CD14-positive monocyte (primary cell): ENCODE results near the gene ANXA2. TPM values are rescaled to one million over a fixed set of nuclear protein-coding genes. Genes with fewer than 3 reads are reported as not detected.

ENCODE experiments used
- DNase-seq, 3 donors: peaks; one replicate each; pipeline ENCODE4 v3.0.0-alpha.2; 2011 to 2022
- H2AFZ ChIP-seq: 2 replicates; pipeline ENCODE4 v1.6.0; 2012; ENCODE audit warnings: mild to moderate bottlenecking, low read depth, low read length, inconsistent platforms; ENCODE audit not compliant: insufficient read depth, poor library complexity, severe bottlenecking
- H3K27ac ChIP-seq, 2 donors: 1 replicate in 1 of 2; 2 replicates in 1 of 2; pipeline ENCODE4 v1.5.1; 2012 to 2013; ENCODE audit warnings: low read length in 2 of 2, control low read depth in 1 of 2, inconsistent platforms in 1 of 2, low read depth in 1 of 2, mild to moderate bottlenecking in 1 of 2
- H3K27me3 ChIP-seq, 2 donors: one replicate each; pipeline versions ENCODE4 v1.6.0 to v1.6.1; 2011 to 2013; ENCODE audit warnings: low read length in 2 of 2; ENCODE audit not compliant: control insufficient read depth in 2 of 2, insufficient read depth in 2 of 2
- H3K36me3 ChIP-seq, 2 donors: replicated peaks in 1 of 2; 1 replicate in 1 of 2; 2 replicates in 1 of 2; pipeline versions ENCODE4 v1.5.1 to v1.6.1; 2012 to 2013; ENCODE audit warnings: low read length in 2 of 2, control low read depth in 1 of 2, inconsistent platforms in 1 of 2, mild to moderate bottlenecking in 1 of 2; ENCODE audit not compliant: insufficient read depth in 2 of 2, control insufficient read depth in 1 of 2
- H3K4me1 ChIP-seq, 2 donors: 1 replicate in 1 of 2; 2 replicates in 1 of 2; pipeline versions ENCODE4 v1.5.1 to v1.6.1; 2012 to 2013; ENCODE audit warnings: low read length in 2 of 2, control low read depth in 1 of 2, inconsistent platforms in 1 of 2, mild to moderate bottlenecking in 1 of 2, moderate library complexity in 1 of 2; ENCODE audit not compliant: insufficient read depth in 2 of 2, control insufficient read depth in 1 of 2
- H3K4me2 ChIP-seq: replicated peaks from 2 replicates; pipeline ENCODE3; 2012; ENCODE audit warnings: low read length, moderate library complexity, mild to moderate bottlenecking; ENCODE audit not compliant: poor library complexity, severe bottlenecking; ENCODE audit errors: extremely low read depth
- H3K4me3 ChIP-seq, 3 experiments: fragments of 200-600 bp in 1 of 3; sonication (generic) in 1 of 3; replicated peaks in 1 of 3; 1 replicate in 2 of 3; 2 replicates in 1 of 3; pipeline ENCODE4 v1.5.1; 2011 to 2013; ENCODE audit warnings: low read length in 3 of 3, mild to moderate bottlenecking in 3 of 3, control low read depth in 2 of 3, low read depth in 2 of 3, inconsistent platforms in 1 of 3, moderate library complexity in 1 of 3
- H3K79me2 ChIP-seq: 2 replicates; pipeline ENCODE4 v1.6.0; 2012; ENCODE audit warnings: mild to moderate bottlenecking, control low read depth, inconsistent platforms, low read length, moderate library complexity; ENCODE audit not compliant: insufficient read depth
- H3K9ac ChIP-seq: 2 replicates; pipeline ENCODE4 v1.6.0; 2017; ENCODE audit warnings: low read length, mild to moderate bottlenecking; ENCODE audit not compliant: insufficient read depth, poor library complexity, severe bottlenecking
- H3K9me3 ChIP-seq, 2 donors: replicated peaks in 1 of 2; 1 replicate in 1 of 2; 2 replicates in 1 of 2; pipeline versions ENCODE4 v1.5.1 to v1.6.1; 2012 to 2013; ENCODE audit warnings: low read length in 2 of 2, control low read depth in 1 of 2; ENCODE audit not compliant: control insufficient read depth in 1 of 2, insufficient read depth in 1 of 2
- H4K20me1 ChIP-seq: 2 replicates; pipeline ENCODE4 v1.6.0; 2012; ENCODE audit warnings: mild to moderate bottlenecking, low read length, control low read depth, moderate library complexity; ENCODE audit not compliant: insufficient read depth
- H3K27ac Mint-ChIP-seq, 7 donors: one replicate each; pipeline ENCODE4 v1.8.0; 2020; ENCODE audit warnings: mild to moderate bottlenecking in 7 of 7, mixed read lengths in 7 of 7, moderate library complexity in 6 of 7, inconsistent platforms in 2 of 7
- H3K27me3 Mint-ChIP-seq, 3 donors: one replicate each; pipeline ENCODE4 v1.8.0; 2021 to 2022; ENCODE audit warnings: low read depth in 3 of 3, mild to moderate bottlenecking in 3 of 3, mixed read lengths in 3 of 3, moderate library complexity in 3 of 3, inconsistent platforms in 1 of 3
- H3K36me3 Mint-ChIP-seq, 2 donors: one replicate each; pipeline ENCODE4 v1.8.0; 2020; ENCODE audit warnings: mixed read lengths in 2 of 2, inconsistent platforms in 1 of 2, mild to moderate bottlenecking in 1 of 2
- H3K4me1 Mint-ChIP-seq: one replicate; pipeline ENCODE4 v1.8.0; 2020; ENCODE audit warnings: mild to moderate bottlenecking, mixed read lengths
- H3K4me3 Mint-ChIP-seq, 2 donors: one replicate each; pipeline ENCODE4 v1.8.0; 2020; ENCODE audit warnings: mild to moderate bottlenecking in 2 of 2, mixed read lengths in 2 of 2, moderate library complexity in 1 of 2
- H3K9me3 Mint-ChIP-seq, 7 donors: one replicate each; pipeline ENCODE4 v1.8.0; 2020 to 2022; ENCODE audit warnings: mixed read lengths in 7 of 7, mild to moderate bottlenecking in 6 of 7, moderate library complexity in 6 of 7, inconsistent platforms in 2 of 7
- CTCF ChIP-seq: fragments of 200-600 bp; IDR thresholded peaks from one replicate; pipeline ENCODE4 v1.8.0; 2022; ENCODE audit warnings: antibody characterized with exemption, mild to moderate bottlenecking
- WGBS: methylation state at CpG from one replicate; pipeline ENCODE4 v1.1.5; 2013; ENCODE audit warnings: missing lambda C conversion rate; ENCODE audit not compliant: insufficient coverage; 5-methylcytosine and 5-hydroxymethylcytosine counted together
- intact Hi-C, 2 donors: fragments of 100-400 bp; cut with micrococcal nuclease; formaldehyde crosslinking; loops; one replicate each; pipeline versions ENCODE4 v1.15.0 to v1.15.1; 2023
- polyA plus RNA-seq, 3 donors: library from polyadenylated mRNA; depleted of rRNA in 1 of 3; unstranded in 2 of 3; stranded (reverse) in 1 of 3; fragments of 300-500 nt in 2 of 3; fragments of >200 nt in 1 of 3; fragmentation: Illumina TruSeq in 2 of 3; gene quantifications; 1 replicate in 2 of 3; 2 replicates in 1 of 3; pipeline ENCODE4 v1.2.3, GENCODE V29; 2012 to 2021

The ANXA2 gene
- polyA plus RNA-seq, 3 donors = 966 to 2,079 (median 2,046) TPM

GRCh38 chr15:60373745-60374144 lies 24.0 kb downstream of the ANXA2 start:
- Histone ChIP-seq H3K4me2 (no peak overlapping the region), H3K9ac (no peak overlapping the region), H3K27ac (peak overlapping the region in 1 of 2 donors; percentile 36), H4K20me1 (peaks cover 100% of the 10 kb centered on the region), H3K36me3 (peaks cover 85 to 100% of the 10 kb centered on the region in 2 donors), H3K4me3 (no peak overlapping the region), H2AFZ (no peak overlapping the region), H3K9me3 (no peaks in the 10 kb centered on the region), H3K79me2 (peaks cover 100% of the 10 kb centered on the region), H3K27me3 (no peaks in the 10 kb centered on the region), H3K4me1 (no peaks in the 10 kb centered on the region)
- Mint-ChIP-seq H3K36me3 (peaks cover 74 to 90% of the 10 kb centered on the region in 2 donors), H3K27me3 (no peaks in the 10 kb centered on the region), H3K4me1 (no peaks in the 10 kb centered on the region), H3K27ac (peak overlapping the region in 4 of 7 donors; percentile 19 to 58 (median 39)), H3K9me3 (no peaks in the 10 kb centered on the region), H3K4me3 (no peak overlapping the region)
- intact Hi-C loops = no loop called here
- 100% methylated on average over 1 of the region's 2 CpGs for WGBS
- no peak for DNase-seq
- no peak for TF ChIP-seq CTCF

DNA sequence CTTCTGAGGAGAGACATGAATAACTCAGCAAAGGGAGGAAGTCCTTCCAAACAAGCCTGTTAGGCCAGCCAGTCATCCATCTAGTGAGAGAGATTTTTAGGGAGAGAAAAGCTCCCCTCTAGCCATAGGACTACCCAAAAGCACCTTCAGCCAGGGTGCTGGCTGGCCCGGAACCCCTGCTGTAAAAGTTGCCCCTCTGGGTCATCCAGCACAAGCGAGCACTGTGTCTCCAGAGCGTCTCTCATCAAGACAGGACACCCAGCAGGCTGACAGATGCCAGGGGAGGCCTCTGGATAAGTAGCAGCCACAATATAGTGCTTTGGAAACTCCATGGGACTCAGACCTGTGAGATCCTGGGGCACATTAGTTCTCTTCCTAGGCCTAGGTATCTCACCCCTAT lies 24.5 kb downstream of the ANXA2 start:
- Mint-ChIP-seq H3K4me3 (no peak overlapping the region), H3K27ac (peak overlapping the region in 4 of 7 donors; percentile 19 to 69 (median 46)), H3K36me3 (peaks cover 74 to 94% of the 10 kb centered on the region in 2 donors), H3K4me1 (no peaks in the 10 kb centered on the region), H3K27me3 (no peaks in the 10 kb centered on the region), H3K9me3 (no peaks in the 10 kb centered on the region)
- TF ChIP-seq CTCF = no peak
- Histone ChIP-seq H3K9me3 (no peaks in the 10 kb centered on the region), H3K4me1 (no peaks in the 10 kb centered on the region), H3K79me2 (peaks cover 100% of the 10 kb centered on the region), H4K20me1 (peaks cover 100% of the 10 kb centered on the region), H3K36me3 (peaks cover 84 to 100% of the 10 kb centered on the region in 2 donors), H3K27me3 (no peaks in the 10 kb centered on the region), H3K4me3 (no peak overlapping the region), H3K9ac (no peak overlapping the region), H3K27ac (peak overlapping the region in 1 of 2 donors; percentile 36), H2AFZ (no peak overlapping the region), H3K4me2 (no peak overlapping the region)
- intact Hi-C loops = no loop called here
- 95% methylated on average over 3 of the region's 3 CpGs for WGBS
- DNase-seq = no peak
